GM23338 (cell line): ENCODE data around the gene PLS1. TPM values are rescaled to one million over a fixed set of nuclear protein-coding genes. Genes with fewer than 3 reads are reported as not detected.
"Not testable (repeated sequence)": the region's sequence is repeated elsewhere in the genome, so short reads cannot be mapped to it uniquely, and the experiment has no call there.

Source experiments
- ATAC-seq: fragments of 200-7000 bp; cut with Tn5 transposase; 3 replicates; pipeline ENCODE4 v1.9.1; 2020
- DNase-seq: peaks from one replicate; pipeline ENCODE4 v3.0.0-alpha.2; 2015; ENCODE audit warnings: low spot score
- H2AFZ ChIP-seq: fragments of 200-600 bp; sonication (generic); 2 replicates; pipeline ENCODE4 v1.8.0; 2016; ENCODE audit warnings: antibody characterized with exemption, mild to moderate bottlenecking, moderate library complexity
- H3F3A ChIP-seq: fragments of 200-600 bp; sonication (generic); replicated peaks from 2 replicates; pipeline ENCODE4 v1.8.0; 2017; ENCODE audit warnings: antibody characterized with exemption, mixed run types, low read depth
- H3K27ac ChIP-seq: fragments of 200-600 bp; sonication (generic); 2 replicates; pipeline ENCODE4 v1.6.1; 2016; ENCODE audit warnings: low read depth
- H3K27me3 ChIP-seq: fragments of 200-600 bp; sonication (generic); 2 replicates; pipeline ENCODE4 v1.8.0; 2016; ENCODE audit warnings: mild to moderate bottlenecking, mixed run types, moderate library complexity; ENCODE audit not compliant: insufficient read depth
- H3K36me3 ChIP-seq: fragments of 200-600 bp; sonication (generic); 2 replicates; pipeline ENCODE4 v1.8.0; 2016; ENCODE audit warnings: mild to moderate bottlenecking; ENCODE audit not compliant: insufficient read depth
- H3K4me1 ChIP-seq: fragments of 200-600 bp; sonication (generic); 2 replicates; pipeline ENCODE4 v1.8.0; 2016; ENCODE audit warnings: mild to moderate bottlenecking, moderate library complexity; ENCODE audit not compliant: insufficient read depth
- H3K4me2 ChIP-seq: fragments of 200-600 bp; sonication (generic); 2 replicates; pipeline ENCODE4 v1.7.1; 2017; ENCODE audit warnings: mixed run types
- H3K4me3 ChIP-seq: fragments of 200-600 bp; sonication (generic); 2 replicates; pipeline ENCODE4 v1.6.1; 2016; ENCODE audit warnings: mixed run types
- H3K79me2 ChIP-seq: fragments of 200-600 bp; sonication (generic); replicated peaks from 2 replicates; pipeline ENCODE4 v1.8.0; 2017; ENCODE audit warnings: mild to moderate bottlenecking; ENCODE audit not compliant: insufficient read depth
- H3K9me2 ChIP-seq: fragments of 200-600 bp; sonication (generic); 2 replicates; pipeline ENCODE4 v1.8.0; 2017; ENCODE audit not compliant: insufficient read depth
- H4K20me1 ChIP-seq: fragments of 200-600 bp; sonication (generic); replicated peaks from 2 replicates; pipeline ENCODE4 v1.8.0; 2017; ENCODE audit warnings: mild to moderate bottlenecking; ENCODE audit not compliant: insufficient read depth
- H3K27ac Mint-ChIP-seq: 2 replicates; pipeline ENCODE4 v1.8.0; 2020; ENCODE audit warnings: inconsistent platforms, mild to moderate bottlenecking, moderate library complexity, mixed read lengths
- H3K27me3 Mint-ChIP-seq: 3 replicates; pipeline ENCODE4 v1.8.0; 2022; ENCODE audit warnings: low read depth, mild to moderate bottlenecking, moderate library complexity, mixed read lengths, inconsistent platforms; ENCODE audit not compliant: insufficient read depth, poor library complexity
- H3K36me3 Mint-ChIP-seq: 3 replicates; pipeline ENCODE4 v1.8.0; 2021; ENCODE audit warnings: low read depth, mild to moderate bottlenecking, inconsistent platforms, moderate library complexity, mixed read lengths
- H3K4me1 Mint-ChIP-seq: 3 replicates; pipeline ENCODE4 v1.8.0; 2020; ENCODE audit warnings: mild to moderate bottlenecking, inconsistent platforms, mixed read lengths
- H3K4me3 Mint-ChIP-seq: 3 replicates; pipeline ENCODE4 v1.8.0; 2021; ENCODE audit warnings: moderate library complexity, mild to moderate bottlenecking, inconsistent platforms, mixed read lengths
- H3K9me3 Mint-ChIP-seq: 3 replicates; pipeline ENCODE4 v1.8.0; 2020; ENCODE audit warnings: moderate library complexity, mild to moderate bottlenecking, inconsistent platforms, mixed read lengths
- CTCF ChIP-seq, 2 experiments: fragments of 200-600 bp in 1 of 2; sonication (generic) in 1 of 2; conservative IDR thresholded peaks; 2 replicates each; pipeline versions ENCODE4 v1.5.1 to v1.6.1; 2016 to 2017; ENCODE audit warnings: antibody characterized with exemption in 2 of 2, low read depth in 2 of 2, mild to moderate bottlenecking in 2 of 2, moderate library complexity in 1 of 2
- ZNF462 ChIP-seq: fragments of 250-450 bp; sonication (Bioruptor Pico); IDR thresholded peaks from 2 replicates; pipeline ENCODE4 v1.5.0; 2020; ENCODE audit warnings: mild to moderate bottlenecking, moderate library complexity
- polyA plus RNA-seq: library from polyadenylated mRNA; unstranded; fragments of >200 nt; fragmentation: Nextera tagmentation; extraction: Ambion mirVana; gene quantifications from 2 replicates; pipeline ENCODE4 v1.2.1, GENCODE V29; 2016
- total RNA-seq: library from RNA; depleted of rRNA; stranded (reverse); fragments of >200 nt; shearing (Covaris generic); gene quantifications from 2 replicates; pipeline ENCODE4 v1.2.3, GENCODE V29; 2014

Gene PLS1
- total and polyA plus RNA-seq, 2 experiments from 2014 or later: 18.4 to 42.2 TPM

GRCh38 chr3:142549986-142550385, 46.2 kb upstream of the PLS1 start (continued):
- no peak for TF ChIP-seq ZNF462

- H3K4me3 Mint-ChIP-seq, DNase-seq, H3K9me2 ChIP-seq, H3K27ac Mint-ChIP-seq, H3K27me3 Mint-ChIP-seq, H3K4me1 Mint-ChIP-seq, ATAC-seq, H3K4me3 ChIP-seq, H3K27ac ChIP-seq, H3K4me1 ChIP-seq, H3K27me3 ChIP-seq, H3K79me2 ChIP-seq, H3F3A ChIP-seq, H3K9me3 Mint-ChIP-seq, H2AFZ ChIP-seq, H3K4me2 ChIP-seq, H4K20me1 ChIP-seq: not testable (repeated sequence)
- peaks cover 47% of the 10 kb centered on the region for H3K36me3 Mint-ChIP-seq
- H3K36me3 ChIP-seq: peaks cover 14% of the 10 kb centered on the region; the same call in 1 of the 2 replicates
Observed at GRCh38 chr3:142552579-142552978, 43.6 kb upstream of the PLS1 start.

- ATAC-seq: no peak
- Histone ChIP-seq H3K9me2 (no peaks in the 10 kb centered on the region), H3K4me1 (no peaks in the 10 kb centered on the region), H3K4me2 (no peak overlapping the region), H3K27ac (no peak overlapping the region), H4K20me1 (no peaks in the 10 kb centered on the region), H3K36me3 (peaks cover 16% of the 10 kb centered on the region; the same call in 1 of the 2 replicates), H2AFZ (no peak overlapping the region), H3K4me3 (no peak overlapping the region), H3F3A (no peaks in the 10 kb centered on the region), H3K79me2 (no peaks in the 10 kb centered on the region), H3K27me3 (no peaks in the 10 kb centered on the region)
- Mint-ChIP-seq H3K27ac (no peak overlapping the region), H3K4me1 (no peaks in the 10 kb centered on the region), H3K9me3 (peaks cover 7% of the 10 kb centered on the region; the same call in 2 of the 3 replicates), H3K36me3 (peaks cover 47% of the 10 kb centered on the region), H3K4me3 (no peak overlapping the region), H3K27me3 (no peaks in the 10 kb centered on the region)
- DNase-seq: no peak
- TF ChIP-seq CTCF (conservative IDR thresholded peaks at IDR 0.05; ENCODE audit: low read depth in 2 of 2) (no peak), ZNF462 (no peak)
Observed at GRCh38 chr3:142553741-142554140, 42.5 kb upstream of the PLS1 start.
